Prostate gland (tissue), 2 donors: ENCODE results near the gene TM4SF5.

Experiments used
- CTCF ChIP-seq, 4 experiments: fragments of 200-600 bp in 2 of 4; fragments of 450-650 bp in 2 of 4; sonication (generic) in 2 of 4; IDR thresholded peaks; 1 replicate in 3 of 4; 2 replicates in 1 of 4; pipeline ENCODE4 v1.5.1; 2016 to 2019; ENCODE audit warnings: antibody characterized with exemption in 4 of 4, mild to moderate bottlenecking in 2 of 4, moderate library complexity in 2 of 4
- POLR2A ChIP-seq: fragments of 450-650 bp; IDR thresholded peaks from one replicate; pipeline ENCODE4 v1.6.1; 2016; ENCODE audit warnings: antibody characterized with exemption, mild to moderate bottlenecking
- POLR2AphosphoS5 ChIP-seq: sonication (generic); formaldehyde crosslinking; IDR thresholded peaks from one replicate; pipeline ENCODE4 v1.6.1; 2017; ENCODE audit warnings: antibody characterized with exemption

GRCh38 chr17:4786516-4786915, 14.8 kb downstream of the TM4SF5 start:
- TF ChIP-seq CTCF (IDR thresholded peaks at IDR 0.05) (no peak), POLR2A (no peak), POLR2AphosphoS5 (peak; percentile 2)
